ENCODE measurements around the gene ZNF789. TPM values are rescaled to one million over a fixed set of nuclear protein-coding genes. Genes with fewer than 3 reads are reported as not detected.

ZNF789 gene
- total and polyA plus RNA-seq, 2 of the 4 experiments (the other 2 are of a cell fraction): 4.8 to 8.9 TPM

DNA sequence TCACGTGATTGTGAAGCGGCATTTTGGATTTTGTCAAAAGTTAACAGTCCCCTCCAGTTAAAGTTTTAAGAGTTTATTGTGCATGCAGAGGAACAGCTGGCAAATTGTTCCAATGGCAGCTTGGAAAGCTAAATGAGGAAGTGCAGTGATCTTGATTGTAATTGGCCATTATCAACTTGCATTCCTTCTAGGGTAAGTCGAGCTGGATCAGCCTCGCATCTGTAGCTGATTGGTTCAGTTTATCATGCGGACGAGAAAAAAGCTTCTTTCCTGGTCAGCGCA lies 566 bp downstream of the ZNF789 start:
- H3K23ac ChIP-seq (ENCODE audit: low read depth, low read length): peak overlapping the region; percentile 75; the same call in 1 of the 2 replicates
- DNase-seq (peak; percentile 82), ATAC-seq (ENCODE audit: low read depth) (peak; percentile 54)
- H4K8ac ChIP-seq (ENCODE audit: low read depth in 2 of 2, low read length in 2 of 2): peak overlapping the region; percentile 2 to 83; a peak in 2 of 4 replicates
- peak overlapping the region; percentile 80 for H3K4me3 ChIP-seq (ENCODE audit: insufficient read depth, low read depth, low read length)
- intact Hi-C loops (cut with micrococcal nuclease) (no loop called here), dilution Hi-C loops (cut with HindIII; ENCODE audit: low sequenced_read_pairs, unreplicated experiment) (no loop called here), in situ Hi-C loops (cut with MboI; ENCODE audit: low sequenced_read_pairs) (no loop called here)
- H2BK15ac ChIP-seq (ENCODE audit: low read depth, low read length): no peak overlapping the region
- H3K9me3 ChIP-seq (ENCODE audit: control insufficient read depth, insufficient read depth, low read length): no peaks in the 10 kb centered on the region
- peak overlapping the region; percentile 37 for H2BK5ac ChIP-seq (ENCODE audit: low read depth, low read length, poor library complexity, severe bottlenecking)
- no peak overlapping the region for H2BK20ac ChIP-seq (ENCODE audit: low read depth, low read length)
- WGBS, 2 experiments (ENCODE audit: extremely low coverage in 2 of 2, insufficient read length in 1 of 2): 33% methylated on average over 1 of the region's 7 CpGs; no CpG with 5 or more reads in 1 of the 2 experiments
- ChIA-PET CTCF (no interaction called here), POLR2A (ENCODE audit: unreplicated experiment) (no interaction called here)
- peaks cover 5% of the 10 kb centered on the region; the same call in 1 of the 2 replicates for H3K9me1 ChIP-seq (ENCODE audit: insufficient read depth, low read length)
- TSS peak; percentile 67 for BruUV-seq (replicated peaks)
- H2AFZ ChIP-seq (replicated peaks; ENCODE audit: low read length, poor library complexity): peak overlapping the region; percentile 98
- H3K9ac ChIP-seq (ENCODE audit: low read depth, low read length): peak overlapping the region; percentile 79
- peaks cover 21 to 28% of the 10 kb centered on the region in 2 experiments for H3K79me1 ChIP-seq (ENCODE audit: low read depth in 1 of 2, low read length in 2 of 2)
- H3K4me2 ChIP-seq (ENCODE audit: low read depth, low read length): peak overlapping the region; percentile 97
- no peak overlapping the region for H2BK120ac ChIP-seq (ENCODE audit: low read depth, low read length)
- H3K4ac ChIP-seq (ENCODE audit: low read depth, low read length): peak overlapping the region; percentile 62; the same call in 1 of the 2 replicates
- H3K4me1 ChIP-seq (ENCODE audit: control insufficient read depth, insufficient read depth, low read length): 0 out of 2 replicates have a peak, but pooled peaks cover 2% of the 10 kb centered on the region
- H2AK9ac ChIP-seq (replicated peaks; ENCODE audit: low read depth, low read length, poor library complexity): peak overlapping the region; percentile 96
- peak overlapping the region; percentile 36 for H4K5ac ChIP-seq (ENCODE audit: low read depth, low read length)
- H4K20me1 ChIP-seq (ENCODE audit: insufficient read depth, low read length): 0 out of 2 replicates have a peak, but pooled peaks cover 2% of the 10 kb centered on the region
- peak overlapping the region; percentile 46; the same call in 1 of the 2 replicates for H2AK5ac ChIP-seq (ENCODE audit: low read depth, low read length)
- peak overlapping the region; percentile 92 for H3K14ac ChIP-seq (replicated peaks; ENCODE audit: low read depth, low read length)
- H3K18ac ChIP-seq (ENCODE audit: low read depth, low read length): 0 out of 2 replicates have a peak overlapping the region, but pooled peaks have one; percentile 11
- H3K36me3 ChIP-seq (ENCODE audit: control insufficient read depth, insufficient read depth, low read length): peaks cover 3% of the 10 kb centered on the region
- no peak overlapping the region; the same call in 1 of the 2 replicates for H4K91ac ChIP-seq (ENCODE audit: insufficient read depth, low read depth, low read length)
- H3K27me3 ChIP-seq (ENCODE audit: control insufficient read depth, insufficient read depth, low read length): no peaks in the 10 kb centered on the region
- TF ChIP-seq, protein P1, sequence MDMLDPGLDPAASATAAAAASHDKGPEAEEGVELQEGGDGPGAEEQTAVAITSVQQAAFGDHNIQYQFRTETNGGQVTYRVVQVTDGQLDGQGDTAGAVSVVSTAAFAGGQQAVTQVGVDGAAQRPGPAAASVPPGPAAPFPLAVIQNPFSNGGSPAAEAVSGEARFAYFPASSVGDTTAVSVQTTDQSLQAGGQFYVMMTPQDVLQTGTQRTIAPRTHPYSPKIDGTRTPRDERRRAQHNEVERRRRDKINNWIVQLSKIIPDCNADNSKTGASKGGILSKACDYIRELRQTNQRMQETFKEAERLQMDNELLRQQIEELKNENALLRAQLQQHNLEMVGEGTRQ (IDR thresholded peaks at IDR 0.05; ENCODE audit: low read depth, low read length): peak; percentile 56
- TF ChIP-seq POLR2A (IDR thresholded peaks at IDR 0.05; ENCODE audit: low read depth, low read length): no peak
- peak overlapping the region; percentile 76; the same call in 1 of the 2 replicates for H3K56ac ChIP-seq (ENCODE audit: extremely low read depth, insufficient read depth, low read length)
- peak overlapping the region; percentile 57 for H3K27ac ChIP-seq (ENCODE audit: insufficient read depth, low read length)
